Natural killer cell (primary cell): Measurements from ENCODE around the gene COMMD7. TPM values are rescaled to one million over a fixed set of nuclear protein-coding genes. Genes with fewer than 3 reads are reported as not detected.
A peak's percentile ranks its signal among the peaks of the same experiment; 100 is the strongest.

ENCODE experiments used
- ATAC-seq, 3 donors: fragments of 150-1000 bp in 2 of 3; fragments of 200-7000 bp in 1 of 3; cut with Tn5 transposase; 1 replicate in 1 of 3; 2 replicates in 2 of 3; pipeline ENCODE4 v1.10.0; 2021; ENCODE audit warnings: mild to moderate bottlenecking in 2 of 3, moderate library complexity in 2 of 3
- DNase-seq, 2 donors: peaks; one replicate each; pipeline versions ENCODE4 v3.0.0 to v3.0.0-alpha.2; 2013 to 2021; ENCODE audit warnings: mixed read lengths in 1 of 2
- H3K27ac ChIP-seq: one replicate; pipeline ENCODE4 v1.5.1; 2013; ENCODE audit warnings: mild to moderate bottlenecking, low read length
- H3K27me3 ChIP-seq: one replicate; pipeline ENCODE4 v1.6.1; 2013; ENCODE audit warnings: low read length; ENCODE audit not compliant: control insufficient read depth, insufficient read depth
- H3K36me3 ChIP-seq: one replicate; pipeline ENCODE4 v1.6.1; 2013; ENCODE audit warnings: low read length; ENCODE audit not compliant: control insufficient read depth, insufficient read depth
- H3K4me1 ChIP-seq: one replicate; pipeline ENCODE4 v1.6.1; 2013; ENCODE audit warnings: low read length; ENCODE audit not compliant: control insufficient read depth, insufficient read depth
- H3K4me3 ChIP-seq: one replicate; pipeline ENCODE4 v1.5.1; 2013; ENCODE audit warnings: low read length
- H3K9me3 ChIP-seq: one replicate; pipeline ENCODE4 v1.6.1; 2013; ENCODE audit warnings: low read length; ENCODE audit not compliant: control insufficient read depth, insufficient read depth
- H3K27ac Mint-ChIP-seq, 2 donors: one replicate each; pipeline ENCODE4 v1.8.0; 2022; ENCODE audit warnings: mild to moderate bottlenecking in 2 of 2, mixed read lengths in 2 of 2, moderate library complexity in 1 of 2
- H3K27me3 Mint-ChIP-seq, 2 donors: one replicate each; pipeline ENCODE4 v1.8.0; 2022; ENCODE audit warnings: low read depth in 2 of 2, mixed read lengths in 2 of 2
- H3K36me3 Mint-ChIP-seq: one replicate; pipeline ENCODE4 v1.8.0; 2022; ENCODE audit warnings: mixed read lengths
- H3K4me1 Mint-ChIP-seq, 2 donors: one replicate each; pipeline ENCODE4 v1.8.0; 2022; ENCODE audit warnings: mixed read lengths in 2 of 2
- H3K4me3 Mint-ChIP-seq: one replicate; pipeline ENCODE4 v1.8.0; 2022; ENCODE audit warnings: mild to moderate bottlenecking, moderate library complexity, mixed read lengths
- H3K9me3 Mint-ChIP-seq, 2 donors: one replicate each; pipeline ENCODE4 v1.8.0; 2022; ENCODE audit warnings: mixed read lengths in 2 of 2
- CTCF ChIP-seq: fragments of 200-600 bp; IDR thresholded peaks from one replicate; pipeline ENCODE4 v1.8.0; 2022; ENCODE audit warnings: antibody characterized with exemption
- WGBS: methylation state at CpG from one replicate; pipeline ENCODE4 v1.1.7; 2013; ENCODE audit warnings: missing lambda C conversion rate; ENCODE audit not compliant: insufficient coverage; 5-methylcytosine and 5-hydroxymethylcytosine counted together
- intact Hi-C: fragments of 100-400 bp; cut with micrococcal nuclease; formaldehyde crosslinking; loops from one replicate; pipeline ENCODE4 v1.14.2; 2022
- total RNA-seq, 4 donors: library from RNA; stranded (reverse); fragments of 120-200 nt in 1 of 4; gene quantifications; one replicate each; pipeline versions ENCODE4 v1.2.3 to v1.2.4, GENCODE V29; 2013 to 2022

Gene COMMD7
- total RNA-seq, 3 donors from 2014 or later (not counting 1 experiment from before 2014, with no cell fraction given): 56.7 to 72.1 (median 68.1) TPM

- Histone ChIP-seq H3K36me3 (no peaks in the 10 kb centered on the region), H3K9me3 (no peaks in the 10 kb centered on the region), H3K4me1 (peaks cover 29% of the 10 kb centered on the region), H3K27me3 (no peaks in the 10 kb centered on the region), H3K4me3 (no peak overlapping the region), H3K27ac (peak overlapping the region; percentile 62)
- ATAC-seq: peak in 1 of 3 donors; percentile 5
- intact Hi-C loops: no loop called here
- Mint-ChIP-seq H3K36me3 (no peaks in the 10 kb centered on the region), H3K4me1 (peaks cover 18 to 31% of the 10 kb centered on the region in 2 donors), H3K27me3 (no peaks in the 10 kb centered on the region), H3K4me3 (peak overlapping the region; percentile 74), H3K27ac (peak overlapping the region; percentile 61 to 93), H3K9me3 (no peaks in the 10 kb centered on the region)
- TF ChIP-seq CTCF: no peak
- no peak for DNase-seq
- WGBS: 37% methylated on average over 3 of the region's 3 CpGs
Measured at GRCh38 chr20:32672394-32672981, 70.8 kb downstream of the COMMD7 start.

GRCh38 chr20:32670773-32671455 is 72.4 kb downstream of the COMMD7 start:
- Mint-ChIP-seq H3K4me1 (peaks cover 18 to 33% of the 10 kb centered on the region in 2 donors), H3K4me3 (peak overlapping the region; percentile 66), H3K27ac (peak overlapping the region in 1 of 2 donors; percentile 41), H3K36me3 (no peaks in the 10 kb centered on the region), H3K27me3 (no peaks in the 10 kb centered on the region), H3K9me3 (no peaks in the 10 kb centered on the region)
- Histone ChIP-seq H3K4me1 (peaks cover 29% of the 10 kb centered on the region), H3K4me3 (no peak overlapping the region), H3K36me3 (no peaks in the 10 kb centered on the region), H3K27me3 (no peaks in the 10 kb centered on the region), H3K9me3 (no peaks in the 10 kb centered on the region), H3K27ac (no peak overlapping the region)
- DNase-seq: no peak
- WGBS: no CpG with 5 or more reads among the region's 2 CpGs
- ATAC-seq: no peak
- no peak for TF ChIP-seq CTCF
- intact Hi-C loops: no loop called here

- Mint-ChIP-seq H3K9me3 (no peaks in the 10 kb centered on the region), H3K27me3 (no peaks in the 10 kb centered on the region), H3K36me3 (no peaks in the 10 kb centered on the region), H3K4me3 (no peak overlapping the region), H3K4me1 (peaks cover 10 to 15% of the 10 kb centered on the region in 2 donors), H3K27ac (no peak overlapping the region)
- DNase-seq: no peak
- H3K27me3 ChIP-seq: no peaks in the 10 kb centered on the region
- no peak overlapping the region for H3K4me3 ChIP-seq
- peaks cover 26% of the 10 kb centered on the region for H3K4me1 ChIP-seq
- H3K36me3 ChIP-seq: no peaks in the 10 kb centered on the region
- intact Hi-C loops: no loop called here
- no peak overlapping the region for H3K27ac ChIP-seq
- 62% methylated on average over 5 of the region's 5 CpGs for WGBS
- no peak for ATAC-seq
- no peaks in the 10 kb centered on the region for H3K9me3 ChIP-seq
- no peak for TF ChIP-seq CTCF
Measured at GRCh38 chr20:32667027-32667426, 76.2 kb downstream of the COMMD7 start.
